ENCODE measurements around the gene MRGPRE. TPM values are rescaled to one million over a fixed set of nuclear protein-coding genes. Genes with fewer than 3 reads are reported as not detected.

The MRGPRE gene
- total and polyA plus RNA-seq, 9 donors, result not detected

DNA sequence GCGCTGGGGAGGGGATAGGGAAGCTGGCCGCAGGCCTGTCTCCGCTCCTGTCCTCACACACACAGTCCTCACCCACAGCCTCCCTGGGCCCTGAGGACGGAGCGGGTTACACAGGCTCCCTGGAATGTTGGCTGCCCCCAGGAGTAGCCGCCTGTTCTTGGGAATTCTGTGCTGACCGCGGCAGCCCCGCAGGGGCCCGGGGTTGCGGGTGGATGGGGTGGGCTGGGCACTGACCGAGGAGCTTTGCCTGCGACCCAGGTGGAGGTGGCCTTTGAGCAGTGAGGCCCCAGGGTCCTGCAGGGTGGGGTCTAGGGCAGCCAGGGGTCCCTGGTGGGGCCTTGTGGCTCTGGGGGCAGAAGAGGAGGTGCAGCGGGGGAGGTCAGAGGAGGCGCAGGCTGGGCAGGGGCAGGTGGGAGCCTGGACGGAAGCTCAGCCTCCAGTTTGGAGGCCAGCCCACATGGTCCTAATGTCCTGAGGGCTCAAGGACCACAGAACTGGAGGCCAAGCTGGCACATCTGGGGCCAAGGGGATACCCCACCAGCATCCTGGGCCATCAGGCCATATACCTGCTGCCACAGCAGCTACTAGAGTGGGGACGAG lies 7.0 kb downstream of the MRGPRE start:
- Histone ChIP-seq H3K9me3 (no peaks in the 10 kb centered on the region), H3K27me3 (no peaks in the 10 kb centered on the region), H3K36me3 (no peaks in the 10 kb centered on the region), H3K4me1 (ENCODE audit: insufficient read depth) (no peaks in the 10 kb centered on the region), H3K4me3 (no peak overlapping the region), H3K27ac (no peak overlapping the region)
- intact Hi-C loops (cut with DNase I), result no loop called here
- TF ChIP-seq CTCF (IDR thresholded peaks at IDR 0.05) (no peak), POLR2A (IDR thresholded peaks at IDR 0.05) (no peak), EP300 (IDR thresholded peaks at IDR 0.05) (no peak)
- DNase-seq, result peak in 2 of 5 donors; percentile 7 to 8
- 51 to 64% (median 51%) methylated on average over 16 to 17 of the region's 17 CpGs for WGBS, 3 donors

DNA sequence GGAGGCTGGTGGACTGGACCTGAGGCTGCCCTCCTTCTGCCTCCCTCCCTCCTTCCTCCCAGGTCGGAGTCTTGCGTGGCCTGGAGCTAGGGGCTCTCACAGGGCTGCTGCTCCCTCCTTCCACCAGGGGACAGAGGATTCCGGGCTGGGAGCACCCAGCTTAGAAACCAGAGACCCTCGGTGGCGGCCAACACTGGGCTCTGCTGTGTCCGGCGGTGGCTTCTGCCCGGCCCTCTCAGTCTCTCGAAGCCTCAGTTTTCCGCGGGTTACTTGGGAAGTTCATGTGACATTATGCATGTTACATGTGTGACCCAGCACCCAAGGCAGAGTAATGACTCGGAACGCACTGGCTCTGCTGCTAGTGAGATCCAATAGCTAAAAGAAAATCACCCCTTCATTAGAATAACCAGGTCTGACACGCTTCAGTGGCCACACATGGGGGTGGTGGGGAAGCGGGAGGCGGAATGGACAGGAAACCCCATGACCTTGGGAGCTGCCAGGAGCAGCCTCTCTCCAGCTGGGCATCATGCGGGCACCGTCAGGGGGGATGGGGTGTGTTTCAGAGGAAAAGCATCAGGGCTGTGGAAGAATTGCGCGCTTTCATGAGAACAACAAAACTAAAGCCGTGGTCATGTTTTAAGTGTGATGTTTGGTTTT lies 7.7 kb downstream of the MRGPRE start:
- Histone ChIP-seq H3K4me1 (ENCODE audit: insufficient read depth) (no peaks in the 10 kb centered on the region), H3K9me3 (no peaks in the 10 kb centered on the region), H3K27ac (no peak overlapping the region), H3K27me3 (no peaks in the 10 kb centered on the region), H3K4me3 (no peak overlapping the region), H3K36me3 (no peaks in the 10 kb centered on the region)
- peak in 1 of 5 donors; percentile 9 for DNase-seq
- WGBS, 3 donors, result 37 to 54% (median 52%) methylated on average over 21 of the region's 21 CpGs
- TF ChIP-seq POLR2A (IDR thresholded peaks at IDR 0.05) (no peak), CTCF (IDR thresholded peaks at IDR 0.05) (no peak), EP300 (IDR thresholded peaks at IDR 0.05) (no peak)
- intact Hi-C loops (cut with DNase I), result no loop called here

DNA sequence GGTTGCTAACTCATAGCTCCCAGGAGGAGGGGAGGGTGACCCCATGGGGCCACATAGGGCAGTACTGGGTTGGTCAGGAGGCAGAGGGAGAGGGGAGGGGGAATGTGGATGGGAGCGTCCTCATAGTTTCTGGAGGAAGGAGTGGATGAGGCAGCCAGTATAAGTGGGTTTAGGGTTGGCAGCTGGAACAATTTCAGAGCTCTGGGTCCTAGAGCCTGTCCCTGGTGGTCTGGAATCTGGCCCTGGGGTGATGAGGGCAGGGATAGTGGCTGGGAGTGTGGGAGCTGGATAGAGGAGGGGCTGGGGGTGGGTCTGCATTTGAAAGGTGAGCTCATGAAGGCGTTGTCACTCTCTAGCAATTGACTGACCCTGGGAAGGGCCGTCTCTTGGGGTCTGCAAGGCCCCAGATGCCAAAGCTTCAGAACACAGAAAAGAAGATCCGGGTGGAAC lies 8.3 kb downstream of the MRGPRE start:
- 52 to 76% (median 67%) methylated on average over 4 of the region's 4 CpGs for WGBS, 3 donors
- DNase-seq, result peak in 1 of 5 donors; percentile 4
- no peak for TF ChIP-seq POLR2A (IDR thresholded peaks at IDR 0.05)
- no peak for TF ChIP-seq CTCF (IDR thresholded peaks at IDR 0.05)
- TF ChIP-seq EP300 (IDR thresholded peaks at IDR 0.05), result no peak

DNA sequence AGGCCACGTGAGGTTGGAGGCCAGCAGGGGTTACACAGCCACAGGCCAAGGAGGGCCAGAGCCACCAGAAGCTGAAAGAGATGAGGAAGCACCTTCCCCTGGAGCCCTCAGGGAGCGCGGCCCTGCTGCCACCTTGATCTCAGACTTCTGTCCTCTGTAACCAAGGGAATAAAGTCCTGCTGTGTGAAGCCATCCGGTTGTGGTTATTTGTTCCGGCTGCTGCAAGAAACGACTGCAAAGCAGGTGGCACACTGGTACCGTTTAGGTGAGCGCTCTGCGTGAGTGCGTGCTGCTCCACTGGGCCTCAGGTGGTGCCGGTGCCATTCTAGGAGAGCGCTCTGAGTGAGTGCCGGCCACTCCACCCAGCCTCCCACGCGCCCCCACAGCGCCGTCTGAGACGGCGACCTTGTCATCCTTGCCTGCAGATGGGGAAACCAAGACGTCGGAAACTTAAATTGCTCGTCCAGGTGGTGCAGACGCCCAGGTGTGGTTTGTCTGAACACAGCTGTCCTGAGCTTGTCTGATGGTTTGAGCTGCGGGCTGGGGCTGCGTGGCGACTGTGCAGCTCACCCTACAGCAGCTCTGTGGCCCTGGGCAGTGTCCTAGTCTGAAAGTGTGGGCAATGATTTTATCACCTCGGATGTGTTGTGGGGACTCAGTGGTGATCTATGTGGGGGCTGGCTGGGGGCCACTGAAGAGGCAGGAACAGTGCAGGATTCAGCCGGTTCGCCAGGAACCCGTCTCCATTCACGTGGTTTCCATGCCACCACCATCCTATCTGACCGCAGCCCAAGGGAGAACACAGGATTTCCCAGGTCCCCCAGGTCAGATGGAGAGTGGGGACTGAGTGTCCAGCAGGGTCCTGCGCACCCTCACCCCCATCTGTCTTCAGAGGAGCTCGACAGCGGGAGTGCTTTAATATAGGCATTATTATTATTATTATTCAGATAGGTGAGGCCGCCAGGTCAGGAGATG lies 9.0 kb downstream of the MRGPRE start:
- no peak overlapping the region for H3K4me3 ChIP-seq
- no peaks in the 10 kb centered on the region for H3K27me3 ChIP-seq
- 66 to 71% (median 69%) methylated on average over 35 to 36 of the region's 36 CpGs for WGBS, 3 donors
- TF ChIP-seq POLR2A (IDR thresholded peaks at IDR 0.05) (no peak), CTCF (IDR thresholded peaks at IDR 0.05) (no peak), EP300 (IDR thresholded peaks at IDR 0.05) (no peak)
- no peak overlapping the region for H3K27ac ChIP-seq
- intact Hi-C loops (cut with DNase I), result no loop called here
- no peaks in the 10 kb centered on the region for H3K36me3 ChIP-seq
- no peaks in the 10 kb centered on the region for H3K4me1 ChIP-seq (ENCODE audit: insufficient read depth)
- no peak for DNase-seq
- H3K9me3 ChIP-seq, result no peaks in the 10 kb centered on the region

More for the DNA sequence above, 8.3 kb downstream of the MRGPRE start:
- Histone ChIP-seq H3K9me3 (no peaks in the 10 kb centered on the region), H3K4me1 (ENCODE audit: insufficient read depth) (no peaks in the 10 kb centered on the region), H3K27ac (no peak overlapping the region), H3K27me3 (no peaks in the 10 kb centered on the region), H3K36me3 (no peaks in the 10 kb centered on the region), H3K4me3 (no peak overlapping the region)
- intact Hi-C loops (cut with DNase I), result no loop called here
